Measurements from ENCODE around the gene SLC4A1AP.

SLC4A1AP gene

GRCh38 chr2:27701676-27702075 is 38.0 kb downstream of the SLC4A1AP start:
- no peak overlapping the region for H2AFZ ChIP-seq (ENCODE audit: low read length, unreplicated experiment)
- no peak overlapping the region for H3K4me3 ChIP-seq (ENCODE audit: low read depth, low read length)
- H3K27ac ChIP-seq (ENCODE audit: low read depth, low read length), result no peak overlapping the region
- H3K36me3 ChIP-seq (ENCODE audit: insufficient read depth, low read length), result no peaks in the 10 kb centered on the region
- H3K27me3 ChIP-seq (ENCODE audit: insufficient read depth, low read length), result no peaks in the 10 kb centered on the region
- no peaks in the 10 kb centered on the region for H3K79me2 ChIP-seq (ENCODE audit: control insufficient read depth, insufficient read depth, low read length, unreplicated experiment)
- H3K4me1 ChIP-seq (ENCODE audit: control insufficient read depth, insufficient read depth, low read length, unreplicated experiment), result peaks cover 25% of the 10 kb centered on the region

DNA sequence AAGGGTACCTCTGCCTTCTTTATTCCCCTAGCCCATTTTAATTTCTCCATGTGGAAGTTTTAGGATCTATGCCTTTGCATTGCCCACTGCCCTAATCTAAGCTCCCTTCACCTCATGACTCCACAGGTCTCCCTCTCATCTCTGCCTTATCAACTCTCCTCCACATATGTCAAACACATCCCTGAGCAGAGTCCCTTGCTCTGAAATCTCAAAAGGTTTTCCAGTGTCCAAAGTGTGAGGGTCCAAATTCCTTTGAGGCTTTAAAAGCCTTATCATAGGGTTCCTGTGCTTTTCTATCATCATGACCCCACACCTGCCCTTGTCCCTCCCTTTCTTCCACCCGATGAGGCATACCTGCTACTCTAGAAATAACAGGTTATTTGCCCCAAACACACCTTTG is 38.6 kb downstream of the SLC4A1AP start:
- Histone ChIP-seq H3K27ac (ENCODE audit: low read depth, low read length) (no peak overlapping the region), H3K79me2 (ENCODE audit: control insufficient read depth, insufficient read depth, low read length, unreplicated experiment) (no peaks in the 10 kb centered on the region)

GRCh38 chr2:27703638-27704341 is 40.1 kb downstream of the SLC4A1AP start:
- Histone ChIP-seq H2AFZ (ENCODE audit: low read length, unreplicated experiment) (no peak overlapping the region), H3K27ac (ENCODE audit: low read depth, low read length) (peak overlapping the region; percentile 56; the same call in 1 of the 2 replicates), H3K79me2 (ENCODE audit: control insufficient read depth, insufficient read depth, low read length, unreplicated experiment) (no peaks in the 10 kb centered on the region), H3K36me3 (ENCODE audit: insufficient read depth, low read length) (no peaks in the 10 kb centered on the region), H3K27me3 (ENCODE audit: insufficient read depth, low read length) (no peaks in the 10 kb centered on the region), H3K4me3 (ENCODE audit: low read depth, low read length) (no peak overlapping the region), H3K4me1 (ENCODE audit: control insufficient read depth, insufficient read depth, low read length, unreplicated experiment) (peaks cover 41% of the 10 kb centered on the region)

More for the DNA sequence above, 38.6 kb downstream of the SLC4A1AP start:
- H3K4me1 ChIP-seq (ENCODE audit: control insufficient read depth, insufficient read depth, low read length, unreplicated experiment), result peaks cover 31% of the 10 kb centered on the region
- H3K27me3 ChIP-seq (ENCODE audit: insufficient read depth, low read length), result no peaks in the 10 kb centered on the region
- H3K36me3 ChIP-seq (ENCODE audit: insufficient read depth, low read length), result no peaks in the 10 kb centered on the region
- H3K4me3 ChIP-seq (ENCODE audit: low read depth, low read length), result no peak overlapping the region
- H2AFZ ChIP-seq (ENCODE audit: low read length, unreplicated experiment), result no peak overlapping the region

DNA sequence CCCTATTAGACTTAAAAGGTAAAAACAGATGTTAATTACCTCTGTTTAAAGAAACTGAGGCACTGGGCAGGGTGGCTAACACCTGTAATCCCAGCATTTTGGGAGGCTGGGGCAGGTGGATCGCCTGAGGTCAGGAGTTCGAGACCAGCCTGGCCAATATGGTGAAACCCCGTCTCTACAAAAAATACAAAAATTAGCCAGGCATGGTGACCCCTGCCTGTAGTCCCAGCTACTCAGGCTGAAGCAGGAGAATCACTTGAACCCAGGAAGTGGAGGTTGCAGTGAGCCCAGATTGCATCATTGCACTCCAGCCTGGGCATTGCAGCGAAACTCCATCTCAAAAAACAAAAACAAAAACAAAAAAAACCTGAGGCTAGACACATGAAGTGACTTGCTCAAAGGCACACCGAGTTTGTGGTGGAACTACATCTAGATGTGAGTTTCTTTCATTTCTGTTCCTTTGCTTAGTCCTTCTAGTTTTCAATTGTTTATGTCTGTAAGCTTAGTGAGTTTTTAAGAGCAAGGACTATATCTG is 40.7 kb downstream of the SLC4A1AP start:
- H3K4me1 ChIP-seq (ENCODE audit: control insufficient read depth, insufficient read depth, low read length, unreplicated experiment), result peaks cover 41% of the 10 kb centered on the region
- no peak overlapping the region for H3K4me3 ChIP-seq (ENCODE audit: low read depth, low read length)
- H2AFZ ChIP-seq (ENCODE audit: low read length, unreplicated experiment), result no peak overlapping the region
- no peaks in the 10 kb centered on the region for H3K27me3 ChIP-seq (ENCODE audit: insufficient read depth, low read length)
- H3K36me3 ChIP-seq (ENCODE audit: insufficient read depth, low read length), result no peaks in the 10 kb centered on the region
- H3K79me2 ChIP-seq (ENCODE audit: control insufficient read depth, insufficient read depth, low read length, unreplicated experiment), result no peaks in the 10 kb centered on the region
- H3K27ac ChIP-seq (ENCODE audit: low read depth, low read length), result peak overlapping the region; percentile 56

DNA sequence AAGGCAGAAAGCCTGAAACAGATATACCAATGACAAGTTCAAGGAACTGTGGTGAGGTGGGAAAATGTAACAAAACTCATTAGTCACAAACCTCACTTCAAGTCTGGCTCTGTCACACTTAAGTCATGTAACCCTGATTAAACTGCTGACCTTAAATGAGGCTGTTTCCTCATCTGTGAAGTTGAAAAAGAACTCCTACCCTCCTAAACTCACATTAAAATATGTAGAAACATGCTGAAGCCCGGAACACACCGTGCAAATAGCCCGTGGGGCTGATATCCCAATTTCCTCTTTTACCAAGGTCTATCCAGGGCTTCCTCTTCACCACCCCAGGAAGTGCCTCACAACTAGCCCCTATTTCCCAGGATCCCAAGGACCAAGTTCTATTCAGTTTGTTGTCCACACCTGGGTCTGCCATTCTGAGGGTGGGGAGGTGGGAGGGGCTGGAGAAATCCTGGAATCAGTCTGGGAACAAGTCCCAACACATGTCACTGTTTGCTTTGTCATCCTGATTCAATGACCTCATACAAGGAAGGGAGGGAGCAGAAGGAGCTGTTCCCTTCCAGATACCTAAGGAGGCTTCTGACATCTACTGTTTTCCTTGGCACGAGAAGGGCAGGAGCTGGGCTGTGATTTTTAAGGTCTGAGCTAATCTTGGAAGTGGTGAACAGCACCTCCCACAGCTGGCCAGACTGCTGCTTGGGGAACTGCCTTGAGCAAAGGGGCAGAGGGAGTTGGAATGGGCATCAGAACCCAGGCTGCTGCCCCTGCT is 42.3 kb downstream of the SLC4A1AP start:
- Histone ChIP-seq H3K36me3 (ENCODE audit: insufficient read depth, low read length) (no peaks in the 10 kb centered on the region), H2AFZ (ENCODE audit: low read length, unreplicated experiment) (no peak overlapping the region), H3K4me3 (ENCODE audit: low read depth, low read length) (peak overlapping the region; percentile 22; the same call in 1 of the 2 replicates), H3K27me3 (ENCODE audit: insufficient read depth, low read length) (no peaks in the 10 kb centered on the region), H3K79me2 (ENCODE audit: control insufficient read depth, insufficient read depth, low read length, unreplicated experiment) (no peaks in the 10 kb centered on the region), H3K27ac (ENCODE audit: low read depth, low read length) (peak overlapping the region; percentile 97), H3K4me1 (ENCODE audit: control insufficient read depth, insufficient read depth, low read length, unreplicated experiment) (peaks cover 44% of the 10 kb centered on the region)

DNA sequence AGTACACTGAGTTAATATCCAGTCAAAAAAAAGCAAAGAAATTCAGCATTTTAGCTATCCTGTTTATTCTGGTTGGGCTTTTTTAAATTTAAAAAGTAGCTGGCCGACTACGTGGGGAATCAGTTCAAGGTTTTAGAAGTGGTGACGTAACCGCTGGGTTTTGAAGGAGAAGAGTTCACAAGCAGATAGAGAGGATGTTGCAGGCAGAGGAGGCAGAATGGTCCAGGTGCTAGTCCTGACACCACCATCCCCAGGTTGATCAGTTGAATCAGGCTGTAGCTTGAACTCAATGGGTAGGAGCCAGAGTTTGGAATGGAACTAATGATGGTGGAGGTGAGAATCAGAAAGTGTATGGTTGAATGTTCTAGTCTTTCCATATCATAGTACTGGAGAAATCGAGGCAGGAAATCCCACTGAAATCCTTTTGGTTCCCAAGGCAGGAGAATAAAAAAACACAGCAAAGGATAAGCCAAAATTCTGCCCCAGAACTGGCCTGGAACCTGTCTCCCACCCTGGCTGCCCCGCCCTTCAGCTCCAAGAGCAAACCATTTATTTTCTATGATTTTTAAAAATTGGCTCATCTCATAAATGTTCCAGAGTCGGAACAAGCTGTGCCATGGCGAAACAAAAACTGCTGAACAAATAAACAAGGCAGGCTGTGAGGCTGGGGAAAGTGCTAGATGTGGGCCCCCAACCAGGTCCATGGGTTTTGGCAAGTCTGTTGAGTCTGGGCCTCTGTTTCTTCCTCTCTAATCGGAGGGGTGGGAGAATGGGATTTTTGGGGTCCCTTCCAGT is 44.0 kb downstream of the SLC4A1AP start:
- H3K4me3 ChIP-seq (ENCODE audit: low read depth, low read length), result no peak overlapping the region
- peak overlapping the region; percentile 97; the same call in 1 of the 2 replicates for H3K27ac ChIP-seq (ENCODE audit: low read depth, low read length)
- no peaks in the 10 kb centered on the region for H3K27me3 ChIP-seq (ENCODE audit: insufficient read depth, low read length)
- no peaks in the 10 kb centered on the region for H3K79me2 ChIP-seq (ENCODE audit: control insufficient read depth, insufficient read depth, low read length, unreplicated experiment)
- no peak overlapping the region for H2AFZ ChIP-seq (ENCODE audit: low read length, unreplicated experiment)
- H3K36me3 ChIP-seq (ENCODE audit: insufficient read depth, low read length), result no peaks in the 10 kb centered on the region
- peaks cover 49% of the 10 kb centered on the region for H3K4me1 ChIP-seq (ENCODE audit: control insufficient read depth, insufficient read depth, low read length, unreplicated experiment)

DNA sequence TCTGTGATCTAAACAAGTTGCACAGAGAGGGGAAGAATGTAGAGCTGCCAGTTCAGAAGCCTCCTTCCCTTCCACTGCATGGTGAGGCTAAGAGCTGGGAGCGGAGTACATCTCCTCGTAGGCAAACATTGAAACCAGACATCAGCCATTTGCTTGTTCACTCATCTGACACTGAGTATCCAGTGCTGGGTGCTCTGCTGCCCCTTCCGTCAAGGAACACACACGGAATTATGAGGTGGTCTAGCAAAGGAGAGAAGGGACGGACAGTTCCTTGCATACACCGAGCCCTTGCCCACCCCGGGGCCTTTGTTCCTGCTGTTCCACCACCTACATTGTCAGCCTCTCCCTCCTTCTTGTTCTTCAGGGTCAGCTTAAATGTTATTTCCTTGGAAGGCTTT is 44.6 kb downstream of the SLC4A1AP start:
- peaks cover 49% of the 10 kb centered on the region for H3K4me1 ChIP-seq (ENCODE audit: control insufficient read depth, insufficient read depth, low read length, unreplicated experiment)
- H3K4me3 ChIP-seq (ENCODE audit: low read depth, low read length), result no peak overlapping the region
- H2AFZ ChIP-seq (ENCODE audit: low read length, unreplicated experiment), result no peak overlapping the region
- H3K36me3 ChIP-seq (ENCODE audit: insufficient read depth, low read length), result no peaks in the 10 kb centered on the region
- H3K27ac ChIP-seq (ENCODE audit: low read depth, low read length), result no peak overlapping the region
- no peaks in the 10 kb centered on the region for H3K27me3 ChIP-seq (ENCODE audit: insufficient read depth, low read length)
- H3K79me2 ChIP-seq (ENCODE audit: control insufficient read depth, insufficient read depth, low read length, unreplicated experiment), result no peaks in the 10 kb centered on the region

DNA sequence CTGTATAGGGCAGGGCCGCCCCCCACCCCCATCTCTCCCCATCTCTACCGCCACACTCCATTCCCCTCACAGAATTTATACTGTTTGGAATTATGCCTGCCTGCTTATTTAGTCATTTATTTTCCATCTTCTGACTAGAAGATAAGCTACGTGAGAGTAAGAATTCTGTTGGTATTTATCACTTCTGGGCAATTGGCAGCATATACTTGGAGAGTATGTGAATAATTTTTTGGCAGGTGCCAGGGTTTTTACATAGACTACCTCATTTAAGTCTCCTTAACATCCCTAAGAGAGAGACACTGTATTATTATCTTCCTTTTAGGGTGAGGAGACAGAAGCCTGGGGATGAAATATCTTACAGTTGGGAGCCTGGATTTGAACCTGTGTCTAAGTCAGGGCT is 45.0 kb downstream of the SLC4A1AP start:
- Histone ChIP-seq H2AFZ (ENCODE audit: low read length, unreplicated experiment) (no peak overlapping the region), H3K4me3 (ENCODE audit: low read depth, low read length) (no peak overlapping the region), H3K79me2 (ENCODE audit: control insufficient read depth, insufficient read depth, low read length, unreplicated experiment) (no peaks in the 10 kb centered on the region), H3K4me1 (ENCODE audit: control insufficient read depth, insufficient read depth, low read length, unreplicated experiment) (peaks cover 46% of the 10 kb centered on the region), H3K27me3 (ENCODE audit: insufficient read depth, low read length) (no peaks in the 10 kb centered on the region), H3K36me3 (ENCODE audit: insufficient read depth, low read length) (no peaks in the 10 kb centered on the region), H3K27ac (ENCODE audit: low read depth, low read length) (no peak overlapping the region)

GRCh38 chr2:27709326-27709725 is 45.6 kb downstream of the SLC4A1AP start:
- Histone ChIP-seq H3K4me3 (ENCODE audit: low read depth, low read length) (no peak overlapping the region), H2AFZ (ENCODE audit: low read length, unreplicated experiment) (no peak overlapping the region), H3K27ac (ENCODE audit: low read depth, low read length) (no peak overlapping the region), H3K36me3 (ENCODE audit: insufficient read depth, low read length) (no peaks in the 10 kb centered on the region), H3K4me1 (ENCODE audit: control insufficient read depth, insufficient read depth, low read length, unreplicated experiment) (peaks cover 41% of the 10 kb centered on the region), H3K79me2 (ENCODE audit: control insufficient read depth, insufficient read depth, low read length, unreplicated experiment) (no peaks in the 10 kb centered on the region), H3K27me3 (ENCODE audit: insufficient read depth, low read length) (no peaks in the 10 kb centered on the region)

DNA sequence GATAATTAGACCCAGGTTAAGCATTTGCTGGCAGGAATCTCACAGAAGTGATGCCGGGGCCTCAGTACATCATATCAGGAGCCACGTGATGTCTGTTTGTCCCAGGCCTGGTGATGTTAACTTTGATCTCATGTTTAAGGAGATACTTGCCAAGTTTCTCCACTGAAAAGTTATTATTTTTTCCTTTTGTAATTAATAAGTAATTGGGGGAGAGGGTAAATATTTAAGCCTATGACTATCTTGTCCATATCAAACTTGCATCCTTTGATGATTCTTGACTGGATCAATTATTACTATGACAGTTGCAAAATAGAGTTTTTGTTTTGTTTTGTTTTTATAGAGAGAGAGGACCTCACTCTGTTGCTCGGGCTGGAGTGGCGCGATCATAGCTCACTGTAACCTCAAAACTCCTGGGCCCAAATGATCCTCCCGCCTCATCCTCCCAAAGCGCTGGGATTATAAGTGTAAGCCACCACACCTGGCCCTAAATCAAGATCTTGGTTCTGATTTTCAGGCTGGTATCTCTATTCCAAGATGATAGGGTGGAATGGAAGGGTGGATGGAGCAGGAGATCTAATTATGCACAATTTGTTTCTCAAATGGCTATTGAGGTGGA is 46.4 kb downstream of the SLC4A1AP start:
- Histone ChIP-seq H3K4me3 (ENCODE audit: low read depth, low read length) (no peak overlapping the region), H3K4me1 (ENCODE audit: control insufficient read depth, insufficient read depth, low read length, unreplicated experiment) (peaks cover 41% of the 10 kb centered on the region), H3K27ac (ENCODE audit: low read depth, low read length) (no peak overlapping the region), H3K27me3 (ENCODE audit: insufficient read depth, low read length) (no peaks in the 10 kb centered on the region), H2AFZ (ENCODE audit: low read length, unreplicated experiment) (no peak overlapping the region), H3K36me3 (ENCODE audit: insufficient read depth, low read length) (no peaks in the 10 kb centered on the region), H3K79me2 (ENCODE audit: control insufficient read depth, insufficient read depth, low read length, unreplicated experiment) (no peaks in the 10 kb centered on the region)

Measured in ACC112 (cell line).